Smooth muscle cell (in vitro differentiated cells): ENCODE results near the gene HSPG2. TPM values are rescaled to one million over a fixed set of nuclear protein-coding genes. Genes with fewer than 3 reads are reported as not detected.

Source experiments
- DNase-seq: peaks from one replicate; lab custom pipeline; 2025; ENCODE audit not compliant: unreplicated experiment; lab: John Stamatoyannopoulos, UW
- H2AFZ ChIP-seq: fragments of 200-600 bp; sonication (generic); 2 replicates; pipeline ENCODE4 v1.6.0; 2016; ENCODE audit warnings: antibody characterized with exemption, low read depth, mild to moderate bottlenecking
- H3F3A ChIP-seq: fragments of 200-600 bp; sonication (generic); 2 replicates; pipeline ENCODE4 v1.6.0; 2017; ENCODE audit warnings: antibody characterized with exemption, low read depth
- H3K27ac ChIP-seq: fragments of 200-600 bp; sonication (generic); 2 replicates; pipeline ENCODE4 v1.5.1; 2016; ENCODE audit warnings: low read depth, mild to moderate bottlenecking
- H3K27me3 ChIP-seq: fragments of 200-600 bp; sonication (generic); 2 replicates; pipeline ENCODE4 v1.6.1; 2016; ENCODE audit warnings: low read depth, mild to moderate bottlenecking
- H3K36me3 ChIP-seq: fragments of 200-600 bp; sonication (generic); 2 replicates; pipeline ENCODE4 v1.5.1; 2016; ENCODE audit warnings: low read depth
- H3K4me1 ChIP-seq: fragments of 200-600 bp; sonication (generic); 2 replicates; pipeline ENCODE4 v1.5.1; 2016; ENCODE audit warnings: low read depth
- H3K4me2 ChIP-seq: fragments of 200-600 bp; sonication (generic); 2 replicates; pipeline ENCODE4 v1.6.0; 2016; ENCODE audit warnings: mild to moderate bottlenecking
- H3K4me3 ChIP-seq: fragments of 200-600 bp; sonication (generic); 2 replicates; pipeline ENCODE4 v1.5.1; 2016; ENCODE audit warnings: mild to moderate bottlenecking
- H3K79me2 ChIP-seq: fragments of 200-600 bp; sonication (generic); 2 replicates; pipeline ENCODE4 v1.6.0; 2016; ENCODE audit warnings: low read depth, mild to moderate bottlenecking
- H3K9ac ChIP-seq: fragments of 200-600 bp; sonication (generic); 2 replicates; pipeline ENCODE4 v1.6.0; 2016; ENCODE audit warnings: low read depth
- H3K9me3 ChIP-seq: fragments of 200-600 bp; sonication (generic); replicated peaks from 2 replicates; pipeline ENCODE4 v1.5.1; 2016; ENCODE audit warnings: low read depth
- H4K20me1 ChIP-seq: fragments of 200-600 bp; sonication (generic); 2 replicates; pipeline ENCODE4 v1.6.0; 2016; ENCODE audit warnings: low read depth
- WGBS: methylation state at CpG from one replicate; pipeline ENCODE4 v1.1.7; 2016; ENCODE audit warnings: low lambda C conversion rate; 5-methylcytosine and 5-hydroxymethylcytosine counted together
- polyA plus RNA-seq: library from polyadenylated mRNA; unstranded; fragments of >200 nt; fragmentation: Nextera tagmentation; extraction: Ambion mirVana; gene quantifications from 2 replicates; pipeline ENCODE4 v1.2.1, GENCODE V29; 2016
- total RNA-seq: library from RNA; depleted of rRNA; stranded (reverse); fragments of >200 nt; gene quantifications from 2 replicates; pipeline ENCODE4 v1.2.3, GENCODE V29; 2014
- TF ChIP-seq, protein P1 (sequence below): fragments of 200-600 bp; sonication (generic); IDR thresholded peaks from 2 replicates; pipeline ENCODE4 v1.5.1; 2017; ENCODE audit warnings: borderline replicate concordance, mild to moderate bottlenecking, antibody characterized with exemption; ENCODE audit not compliant: insufficient read depth, poor library complexity, severe bottlenecking

HSPG2 gene
- total and polyA plus RNA-seq, 2 experiments from 2014 or later, result 40.7 to 46.7 TPM

DNA sequence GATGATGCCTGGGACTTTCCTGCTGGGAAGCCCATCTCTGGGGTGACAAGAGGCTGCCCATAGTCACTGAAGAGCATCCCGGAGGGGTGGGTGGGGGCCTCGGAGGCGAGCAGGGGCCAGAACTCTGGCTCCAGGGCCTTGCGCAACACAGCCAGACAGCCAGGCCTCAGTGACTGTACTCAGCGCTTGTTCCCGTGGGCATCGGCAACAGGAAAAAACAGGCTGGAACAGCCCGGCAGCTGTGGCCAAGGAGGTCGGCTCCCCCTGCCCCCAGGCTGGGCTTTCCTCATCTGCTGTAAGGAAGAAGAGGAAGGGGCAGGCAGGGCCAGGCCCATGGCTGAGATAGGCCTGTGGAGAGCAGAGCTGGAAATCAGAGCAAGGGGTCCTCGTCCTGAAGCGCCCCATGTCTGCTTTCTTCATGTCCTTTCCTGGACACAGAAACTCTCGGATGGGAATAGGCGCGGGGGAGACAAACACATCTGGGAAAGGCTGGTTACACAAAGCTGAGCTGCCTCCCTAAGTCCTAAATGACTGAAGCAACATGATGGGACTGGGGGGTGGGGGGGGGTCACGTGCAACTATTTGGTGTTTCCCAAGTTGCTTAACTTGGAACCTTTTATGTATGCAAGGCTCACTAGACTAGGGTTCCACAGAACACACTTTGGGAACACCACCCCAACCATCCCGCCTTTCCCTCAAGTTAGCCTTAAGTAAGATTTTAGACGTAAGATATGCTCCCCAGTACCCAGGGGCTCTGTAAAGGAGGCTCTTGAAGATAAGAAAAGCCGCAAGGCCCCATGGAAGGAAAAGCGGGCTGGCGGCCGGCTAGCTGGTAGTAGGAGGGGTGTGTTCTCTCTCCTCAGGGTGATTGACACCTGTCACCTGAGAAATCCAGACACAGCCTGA, 30.7 kb downstream of the HSPG2 start:
- Histone ChIP-seq H3K9me3 (no peaks in the 10 kb centered on the region), H3K4me1 (peaks cover 37% of the 10 kb centered on the region), H2AFZ (no peak overlapping the region), H3K9ac (peak overlapping the region; percentile 27), H3K4me2 (peak overlapping the region; percentile 49), H3K4me3 (no peak overlapping the region), H3K27me3 (no peaks in the 10 kb centered on the region), H3K79me2 (peaks cover 22% of the 10 kb centered on the region), H3K36me3 (no peaks in the 10 kb centered on the region), H3F3A (peaks cover 25% of the 10 kb centered on the region), H3K27ac (peak overlapping the region; percentile 90), H4K20me1 (peaks cover 35% of the 10 kb centered on the region)
- peak; percentile 18 for DNase-seq
- TF ChIP-seq, protein P1, sequence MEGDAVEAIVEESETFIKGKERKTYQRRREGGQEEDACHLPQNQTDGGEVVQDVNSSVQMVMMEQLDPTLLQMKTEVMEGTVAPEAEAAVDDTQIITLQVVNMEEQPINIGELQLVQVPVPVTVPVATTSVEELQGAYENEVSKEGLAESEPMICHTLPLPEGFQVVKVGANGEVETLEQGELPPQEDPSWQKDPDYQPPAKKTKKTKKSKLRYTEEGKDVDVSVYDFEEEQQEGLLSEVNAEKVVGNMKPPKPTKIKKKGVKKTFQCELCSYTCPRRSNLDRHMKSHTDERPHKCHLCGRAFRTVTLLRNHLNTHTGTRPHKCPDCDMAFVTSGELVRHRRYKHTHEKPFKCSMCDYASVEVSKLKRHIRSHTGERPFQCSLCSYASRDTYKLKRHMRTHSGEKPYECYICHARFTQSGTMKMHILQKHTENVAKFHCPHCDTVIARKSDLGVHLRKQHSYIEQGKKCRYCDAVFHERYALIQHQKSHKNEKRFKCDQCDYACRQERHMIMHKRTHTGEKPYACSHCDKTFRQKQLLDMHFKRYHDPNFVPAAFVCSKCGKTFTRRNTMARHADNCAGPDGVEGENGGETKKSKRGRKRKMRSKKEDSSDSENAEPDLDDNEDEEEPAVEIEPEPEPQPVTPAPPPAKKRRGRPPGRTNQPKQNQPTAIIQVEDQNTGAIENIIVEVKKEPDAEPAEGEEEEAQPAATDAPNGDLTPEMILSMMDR, result no peak
- WGBS, result 37% methylated on average over 21 of the region's 21 CpGs

DNA sequence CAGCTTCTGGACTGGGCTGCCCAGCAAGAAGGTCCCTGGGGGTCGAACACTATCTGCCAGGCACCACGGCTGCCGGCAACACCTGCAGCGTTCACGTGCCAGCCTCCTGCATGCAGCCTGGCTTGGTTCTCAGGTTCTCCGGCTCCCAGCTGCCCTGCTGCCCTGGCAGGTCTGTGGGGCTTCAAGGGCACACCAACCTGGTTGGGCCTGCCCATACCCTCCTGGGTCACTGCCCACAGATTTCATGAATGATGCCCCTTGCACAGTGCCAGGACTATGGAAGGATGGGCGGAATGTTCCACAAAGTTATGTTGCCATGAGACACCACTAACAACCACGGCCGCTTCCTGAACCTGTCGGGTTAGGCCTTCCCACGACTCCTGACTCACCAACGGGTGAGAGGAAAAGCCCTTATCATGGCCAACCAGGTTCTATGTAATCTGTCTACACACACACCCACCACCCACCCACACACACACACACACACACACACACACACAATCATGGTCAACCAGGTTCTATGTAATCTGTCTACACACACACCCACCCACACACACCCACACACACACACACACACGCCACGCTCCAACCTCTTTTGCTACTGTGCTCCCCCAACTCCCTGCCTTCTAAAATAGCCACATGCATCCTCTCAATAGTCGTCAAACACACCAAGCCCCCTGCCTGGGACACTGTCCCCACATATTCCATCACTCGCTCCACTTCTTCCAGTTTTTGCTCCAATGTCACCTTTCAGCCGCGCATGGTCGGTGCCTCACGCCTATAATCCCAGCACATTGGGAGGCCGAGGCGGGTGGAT, 32.2 kb downstream of the HSPG2 start:
- no peak for DNase-seq
- H3K36me3 ChIP-seq, result no peaks in the 10 kb centered on the region
- H3K9ac ChIP-seq, result peak overlapping the region; percentile 64
- TF ChIP-seq, protein P1, result no peak
- WGBS, result 72% methylated on average over 22 of the region's 22 CpGs
- peaks cover 29% of the 10 kb centered on the region for H3K4me1 ChIP-seq
- no peaks in the 10 kb centered on the region for H3K9me3 ChIP-seq
- H2AFZ ChIP-seq, result no peak overlapping the region
- no peak overlapping the region for H3K4me3 ChIP-seq
- peaks cover 13% of the 10 kb centered on the region for H3F3A ChIP-seq
- peaks cover 22% of the 10 kb centered on the region for H3K79me2 ChIP-seq
- peaks cover 49% of the 10 kb centered on the region for H4K20me1 ChIP-seq
- peak overlapping the region; percentile 90 for H3K27ac ChIP-seq
- H3K4me2 ChIP-seq, result no peak overlapping the region
- H3K27me3 ChIP-seq, result no peaks in the 10 kb centered on the region

DNA sequence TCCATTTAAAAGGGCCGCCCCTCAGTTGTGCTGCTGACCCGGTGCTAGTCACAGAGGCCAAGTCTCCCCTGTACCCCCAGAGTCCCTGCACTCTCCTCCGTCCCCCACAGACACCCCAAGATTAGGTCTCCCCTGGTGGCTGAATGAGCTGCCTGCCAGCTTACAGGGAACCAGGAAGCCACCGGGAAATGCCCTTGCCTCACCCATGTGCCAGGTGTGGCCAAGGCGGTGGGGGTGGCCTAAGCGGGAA, 32.7 kb downstream of the HSPG2 start:
- Histone ChIP-seq H3F3A (peaks cover 9% of the 10 kb centered on the region), H3K4me3 (no peak overlapping the region), H4K20me1 (peaks cover 54% of the 10 kb centered on the region), H2AFZ (no peak overlapping the region), H3K27ac (peak overlapping the region; percentile 90), H3K79me2 (peaks cover 22% of the 10 kb centered on the region), H3K36me3 (no peaks in the 10 kb centered on the region), H3K9me3 (no peaks in the 10 kb centered on the region), H3K4me2 (no peak overlapping the region), H3K4me1 (peaks cover 23% of the 10 kb centered on the region), H3K9ac (peak overlapping the region; percentile 64), H3K27me3 (no peaks in the 10 kb centered on the region)
- no peak for DNase-seq
- TF ChIP-seq, protein P1, result no peak
- WGBS, result 90% methylated on average over 4 of the region's 6 CpGs
